NCI-H187 treated with DMSO at 0.1 percent for 48 hours (cell line): ENCODE data around the gene PRDM16.

Source experiments
- DNase-seq: peaks from one replicate; lab custom pipeline; 2025; lab: John Stamatoyannopoulos, UW

Gene PRDM16

DNA sequence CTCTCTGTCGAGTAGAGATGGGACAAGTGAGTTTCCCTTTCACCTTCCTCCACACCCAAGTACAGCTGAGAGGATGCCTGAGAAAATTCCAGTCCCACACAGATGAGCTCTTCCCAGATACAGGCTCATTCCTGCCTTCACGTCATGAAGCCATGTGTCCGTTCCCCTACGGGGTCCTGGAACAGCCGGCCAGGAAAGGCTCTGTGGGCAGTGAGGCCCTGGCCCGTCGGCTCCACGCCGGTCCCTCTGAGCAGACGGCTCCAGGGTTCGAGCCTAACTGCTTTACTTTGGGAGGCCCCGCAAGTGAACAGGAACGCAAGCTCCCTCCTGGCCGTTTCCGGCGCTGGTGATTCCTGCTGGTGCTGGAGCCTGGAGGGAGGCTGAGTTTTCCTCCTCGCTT is 328.3 kb downstream of the PRDM16 start:
- DNase-seq, result no peak

GRCh38 chr1:3398396-3399140 is 329.6 kb downstream of the PRDM16 start:
- DNase-seq, result no peak

GRCh38 chr1:3399732-3400131 is 330.7 kb downstream of the PRDM16 start:
- no peak for DNase-seq

DNA sequence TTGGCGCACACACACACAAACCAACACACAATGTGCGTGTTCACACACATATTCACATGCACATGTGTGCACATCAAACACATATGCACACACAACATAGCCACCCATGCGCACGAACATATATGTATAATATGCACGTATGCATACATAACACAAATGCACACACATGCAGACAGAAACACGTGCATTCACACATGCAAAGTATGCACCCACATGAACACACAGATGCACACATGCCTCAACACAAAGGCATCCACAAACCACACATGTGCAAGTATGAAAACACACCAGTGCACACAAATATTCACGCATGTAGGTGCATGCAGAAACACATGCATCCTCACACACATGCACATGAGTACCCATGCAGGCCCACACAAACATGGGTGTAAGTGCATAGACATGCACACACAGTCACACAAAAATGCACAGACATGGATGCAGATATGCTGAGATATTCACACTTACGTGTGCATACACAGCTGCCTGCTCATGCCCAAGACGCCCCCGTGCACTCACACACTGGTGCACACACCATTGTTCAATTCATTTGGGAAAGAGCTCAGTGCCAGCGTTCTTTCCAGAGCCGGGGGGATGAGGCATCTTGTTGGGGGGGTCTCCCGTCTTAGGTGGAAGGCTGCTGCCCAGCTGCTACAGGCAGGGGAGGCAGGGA is 332.7 kb downstream of the PRDM16 start:
- DNase-seq, result no peak

GRCh38 chr1:3402258-3403010 is 333.4 kb downstream of the PRDM16 start:
- DNase-seq, result no peak

DNA sequence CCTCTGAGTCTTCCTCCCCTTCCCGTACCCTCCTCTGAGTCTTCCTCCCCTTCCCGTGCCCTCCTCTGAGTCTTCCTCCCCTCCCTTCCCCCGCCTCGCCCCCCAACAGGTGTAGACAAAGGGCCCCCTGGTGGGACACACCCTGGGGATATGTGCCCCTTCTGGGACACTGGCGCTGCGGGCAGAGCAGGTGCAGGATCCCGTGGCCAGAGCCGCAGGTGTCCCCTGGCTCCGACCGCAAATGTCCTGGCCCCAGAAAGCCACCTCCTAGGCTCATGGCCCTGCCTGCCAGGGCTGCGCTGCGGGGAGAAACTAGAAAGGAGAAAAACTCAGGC is 334.0 kb downstream of the PRDM16 start:
- no peak for DNase-seq

GRCh38 chr1:3403388-3404231 is 334.6 kb downstream of the PRDM16 start:
- no peak for DNase-seq

DNA sequence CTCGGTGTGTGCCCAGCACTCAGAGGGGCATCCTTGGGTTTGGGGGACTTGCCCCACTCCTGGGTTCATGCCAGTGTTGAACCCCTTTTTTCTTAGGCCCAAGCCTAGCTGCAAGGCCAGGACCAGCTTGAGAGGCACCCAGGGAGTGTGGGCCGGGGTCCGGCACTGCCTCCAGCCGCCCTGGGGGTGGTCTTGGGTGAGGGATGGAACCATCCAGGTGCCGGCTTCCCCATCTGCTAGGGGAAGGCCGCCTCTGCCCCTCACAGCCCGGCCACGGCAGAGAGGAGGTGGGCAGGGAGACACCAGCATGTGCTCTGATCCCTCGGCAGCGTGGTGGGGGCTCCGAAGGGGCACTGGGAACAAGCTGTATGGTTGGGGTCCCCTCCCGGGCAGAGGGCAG is 335.3 kb downstream of the PRDM16 start:
- DNase-seq, result no peak

- DNase-seq, result no peak
These were observed 335.8 kb downstream of the PRDM16 start for GRCh38 chr1:3404801-3405200.

- no peak for DNase-seq
These were observed 336.5 kb downstream of the PRDM16 start for GRCh38 chr1:3405491-3405890.

DNA sequence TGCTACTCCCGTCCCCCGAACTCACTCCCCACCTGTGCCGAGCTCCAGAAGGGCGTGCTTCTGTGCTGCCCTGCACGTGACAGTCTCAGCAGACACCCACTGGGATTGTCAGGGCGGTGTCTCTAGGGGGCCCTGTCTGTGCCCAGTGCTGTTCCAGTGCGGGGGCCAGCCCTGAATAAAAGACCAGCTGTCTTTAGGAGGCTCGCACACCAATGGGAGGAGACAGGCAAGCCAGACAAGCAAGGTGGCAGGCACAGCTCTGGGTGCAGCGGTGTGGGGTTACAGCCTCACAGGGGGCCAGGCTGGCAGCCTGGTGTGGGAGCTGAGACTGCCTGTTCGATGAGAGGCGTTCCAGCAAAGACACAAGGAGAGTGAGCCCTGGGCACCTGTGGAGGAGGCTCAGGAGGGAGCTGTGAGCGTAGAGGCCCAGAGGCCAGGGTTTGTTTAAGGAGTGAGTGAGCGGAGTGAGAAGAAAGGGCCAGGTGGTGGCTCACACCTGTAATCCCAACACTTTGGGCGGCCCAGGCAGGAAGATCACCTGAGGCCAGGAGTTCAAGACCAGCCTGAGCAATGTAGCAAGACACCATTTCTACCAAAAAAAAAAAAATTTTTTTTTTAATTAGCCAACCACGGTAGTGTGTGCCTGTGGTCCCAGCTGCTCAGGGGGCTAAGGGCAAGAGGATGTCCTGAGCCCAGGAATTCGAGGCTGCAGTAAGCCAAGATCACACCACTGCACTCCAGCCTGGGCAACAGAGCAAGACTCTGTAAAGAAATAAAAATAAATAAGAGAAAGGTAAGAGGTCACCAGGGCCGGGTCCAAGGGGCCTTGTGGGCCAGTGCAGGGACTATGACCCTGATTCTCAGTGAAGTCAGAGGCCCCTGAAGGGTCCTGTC is 337.2 kb downstream of the PRDM16 start:
- DNase-seq, result no peak

DNA sequence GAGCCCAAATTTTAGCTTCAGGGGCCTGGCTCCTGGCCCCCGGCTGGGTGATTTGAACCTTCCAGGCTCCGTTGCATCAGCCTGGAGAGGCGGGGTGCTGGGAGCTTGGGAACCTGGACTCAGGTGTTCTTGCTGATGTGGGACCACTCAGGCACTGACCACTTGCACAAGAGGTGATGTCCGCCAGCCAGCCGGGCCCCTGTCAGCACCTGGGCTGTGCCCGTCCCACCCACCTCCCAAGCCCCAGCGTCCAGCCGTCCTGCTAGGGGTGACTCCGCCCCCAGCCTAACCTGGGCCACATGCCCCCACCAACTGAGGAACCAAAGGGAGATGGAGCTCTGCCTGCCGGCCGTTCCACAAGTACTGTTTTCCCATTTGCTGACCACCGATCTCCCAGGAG is 338.0 kb downstream of the PRDM16 start:
- no peak for DNase-seq

DNA sequence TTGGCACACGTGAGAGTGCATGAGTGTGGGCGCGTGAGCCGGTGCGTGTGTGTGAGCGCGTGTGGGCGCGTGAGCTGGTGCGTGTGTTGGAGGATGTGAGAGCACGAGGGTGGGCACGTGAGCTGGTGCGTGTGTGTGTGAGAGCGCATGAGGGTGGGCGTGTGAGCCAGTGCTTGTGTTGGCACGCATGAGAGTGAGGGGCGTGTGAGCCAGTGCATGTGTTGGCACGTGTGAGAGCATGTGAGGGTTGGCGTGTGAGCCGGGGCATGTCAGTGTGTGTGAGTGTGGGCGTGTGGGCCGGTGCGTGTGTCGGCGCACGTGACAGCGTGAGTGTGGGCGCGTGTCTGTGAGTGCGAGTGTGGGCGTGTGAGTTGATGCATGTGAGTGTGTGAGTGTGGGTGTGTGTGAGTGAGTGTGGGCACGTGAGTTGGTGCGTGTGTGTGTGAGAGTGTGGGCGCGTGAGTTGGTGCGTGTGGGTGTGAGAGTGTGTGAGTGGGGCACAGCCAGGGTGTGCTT is 339.8 kb downstream of the PRDM16 start:
- no peak for DNase-seq

DNA sequence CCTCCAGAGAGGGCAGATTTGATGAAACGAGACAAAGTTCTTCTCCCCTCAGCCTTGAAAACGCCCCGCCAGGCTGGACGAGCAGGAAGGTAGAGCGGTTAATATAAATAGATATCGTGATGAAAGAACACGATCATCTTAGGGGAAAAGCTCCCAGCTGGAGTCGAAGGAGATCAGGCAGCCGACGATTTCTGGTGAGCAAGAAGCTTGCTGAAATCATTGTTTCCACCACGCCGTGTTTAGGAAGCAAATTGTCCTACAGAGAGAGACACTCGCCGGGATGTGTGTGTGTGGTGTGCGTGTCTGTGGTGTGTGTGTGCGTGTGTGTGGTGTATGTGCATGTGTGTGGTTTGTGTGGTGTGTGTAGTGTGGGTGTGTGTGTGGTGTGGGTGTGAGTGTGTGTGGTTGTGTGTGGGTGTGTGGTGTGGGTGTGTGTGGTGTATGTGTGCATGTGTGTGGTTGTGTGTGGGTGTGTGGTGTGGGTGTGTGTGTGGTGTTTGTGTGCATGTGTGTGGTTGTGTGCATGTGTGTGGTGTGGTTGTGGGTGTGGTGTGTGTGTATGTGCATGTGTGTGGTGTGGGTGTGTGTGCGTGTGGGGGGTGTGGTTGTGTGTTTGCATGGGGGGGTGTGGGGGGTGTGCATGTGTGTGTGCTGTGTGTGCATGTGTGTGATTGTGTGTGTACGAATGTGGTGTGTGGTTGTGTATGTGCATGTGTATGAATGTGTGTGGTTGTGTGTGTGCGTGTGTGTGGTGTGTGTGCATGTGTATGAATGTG is 340.6 kb downstream of the PRDM16 start:
- DNase-seq, result no peak

- no peak for DNase-seq
These were observed 341.3 kb downstream of the PRDM16 start for GRCh38 chr1:3410142-3410925.

DNA sequence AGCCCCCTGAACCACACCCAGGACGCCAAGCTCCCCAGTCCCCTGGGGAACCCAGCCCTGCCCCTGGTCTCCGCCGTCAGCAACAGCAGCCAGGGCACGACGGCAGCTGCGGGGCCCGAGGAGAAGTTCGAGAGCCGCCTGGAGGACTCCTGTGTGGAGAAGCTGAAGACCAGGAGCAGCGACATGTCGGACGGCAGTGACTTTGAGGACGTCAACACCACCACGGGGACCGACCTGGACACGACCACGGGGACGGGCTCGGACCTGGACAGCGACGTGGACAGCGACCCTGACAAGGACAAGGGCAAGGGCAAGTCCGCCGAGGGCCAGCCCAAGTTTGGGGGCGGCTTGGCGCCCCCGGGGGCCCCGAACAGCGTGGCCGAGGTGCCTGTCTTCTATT is 342.8 kb downstream of the PRDM16 start:
- no peak for DNase-seq

- DNase-seq, result no peak
These were observed 343.4 kb downstream of the PRDM16 start for GRCh38 chr1:3412376-3412775.

DNA sequence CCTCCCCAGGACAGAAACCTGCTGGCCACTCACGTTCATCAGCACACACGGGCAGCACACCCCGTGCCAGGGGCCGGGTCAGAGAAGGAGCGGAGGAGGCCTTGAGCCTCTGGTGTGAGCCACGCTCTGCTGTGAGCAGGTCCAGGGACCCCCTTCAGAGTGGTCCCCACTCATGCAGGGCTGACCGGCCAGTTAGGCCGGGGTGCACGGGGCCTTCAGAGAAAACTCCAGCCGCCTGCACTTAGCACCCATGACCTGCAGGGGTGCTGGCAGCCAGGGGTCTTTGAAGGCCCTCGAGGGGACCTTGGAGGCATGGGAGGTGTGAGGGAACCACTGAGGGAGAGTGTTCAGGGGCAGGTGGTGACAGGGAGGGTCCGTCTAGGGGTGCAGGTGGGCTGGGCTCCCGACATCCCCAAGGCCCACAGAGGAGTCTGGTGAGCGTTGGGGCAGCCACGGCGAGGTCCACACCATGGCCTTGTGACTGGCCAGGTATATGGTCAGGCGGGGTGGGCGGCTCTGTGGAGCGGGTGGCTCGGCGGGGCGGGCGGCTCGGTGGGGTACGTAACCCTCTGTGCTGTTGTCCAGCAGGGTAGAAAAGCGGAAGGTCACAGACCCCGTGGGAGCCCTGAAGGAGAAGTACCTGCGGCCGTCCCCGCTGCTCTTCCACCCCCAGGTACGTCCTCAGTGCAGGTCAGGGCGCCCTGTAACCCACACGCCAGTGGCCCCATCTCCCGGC is 345.1 kb downstream of the PRDM16 start:
- DNase-seq, result no peak
